Fibroblast of villous mesenchyme (primary cell): ENCODE data around the gene KCNH2. TPM values are rescaled to one million over a fixed set of nuclear protein-coding genes. Genes with fewer than 3 reads are reported as not detected.

ENCODE experiments used
- DNase-seq: peaks from one replicate; pipeline ENCODE4 v3.0.0-alpha.2; 2010; ENCODE audit warnings: low read depth
- H3K4me3 ChIP-seq: 2 replicates; pipeline ENCODE4 v1.5.1; 2011; ENCODE audit warnings: low read depth, mild to moderate bottlenecking, low read length
- CTCF ChIP-seq: IDR thresholded peaks from 2 replicates; pipeline ENCODE4 v1.5.1; 2012; ENCODE audit warnings: low read depth, mild to moderate bottlenecking, low read length; ENCODE audit not compliant: insufficient read depth
- total RNA-seq: library from RNA; depleted of rRNA; stranded (reverse); fragments of >200 nt; gene quantifications from 2 replicates; pipeline ENCODE4 v1.2.3, GENCODE V29; 2012

KCNH2 gene
- total RNA-seq, 1 donor: 2.6 TPM

- TF ChIP-seq CTCF: no peak
- peak; percentile 82 for DNase-seq
- H3K4me3 ChIP-seq: no peak overlapping the region
These were observed 18.1 kb downstream of the KCNH2 start for GRCh38 chr7:150959739-150960734.

- TF ChIP-seq CTCF: no peak
- H3K4me3 ChIP-seq: no peak overlapping the region
- no peak for DNase-seq
These were observed 19.0 kb downstream of the KCNH2 start for GRCh38 chr7:150959081-150959480.

DNA sequence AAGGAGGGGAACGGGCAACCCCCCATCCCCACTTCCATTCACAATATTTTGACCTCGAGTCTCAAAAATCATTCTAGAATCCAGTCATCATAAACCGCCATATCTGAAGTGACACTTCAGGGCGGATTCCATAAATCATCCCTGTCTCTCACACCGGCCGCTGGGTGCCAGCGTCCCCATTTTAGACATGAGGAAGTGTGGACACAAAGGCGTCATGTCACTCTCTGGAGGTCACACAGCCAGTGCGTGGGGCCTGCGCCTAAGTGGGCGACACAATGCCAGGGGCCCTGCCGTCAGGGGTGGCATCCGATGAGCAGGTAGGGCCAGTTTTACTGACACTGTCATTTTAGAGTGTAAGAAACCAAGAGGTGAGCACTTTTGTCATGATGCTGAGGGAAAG lies 19.5 kb downstream of the KCNH2 start:
- no peak for DNase-seq
- no peak for TF ChIP-seq CTCF
- H3K4me3 ChIP-seq: no peak overlapping the region

DNA sequence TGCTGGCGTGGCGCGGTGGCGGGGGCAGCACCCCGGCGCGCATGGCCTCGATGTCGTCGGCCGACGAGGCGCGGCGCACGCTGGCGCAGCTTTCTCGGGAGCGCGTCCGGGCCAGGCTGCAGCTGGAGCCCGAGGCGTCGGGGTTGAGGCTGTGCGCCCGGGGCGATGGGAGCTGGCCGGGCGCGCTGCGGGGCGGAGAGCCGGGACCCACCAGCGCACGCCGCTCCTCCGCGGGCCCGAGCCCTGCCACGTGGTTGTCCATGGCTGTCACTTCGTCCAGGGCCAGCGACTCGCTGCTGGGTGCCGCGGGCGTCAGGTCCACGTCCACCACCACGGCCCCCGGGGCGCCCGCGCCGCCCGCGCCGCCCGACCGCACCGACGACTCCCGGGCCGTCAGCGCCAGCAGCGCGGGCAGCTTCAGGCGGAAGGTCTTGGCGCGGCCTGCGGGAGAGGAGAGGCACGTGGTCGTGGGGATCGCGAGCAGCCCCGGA lies 20.0 kb downstream of the KCNH2 start:
- no peak for TF ChIP-seq CTCF
- no peak for DNase-seq

GRCh38 chr7:150957133-150958020 lies 20.7 kb downstream of the KCNH2 start:
- no peak for TF ChIP-seq CTCF
- DNase-seq: no peak
- H3K4me3 ChIP-seq: no peak overlapping the region

More for the DNA sequence above, 20.0 kb downstream of the KCNH2 start:
- no peak overlapping the region for H3K4me3 ChIP-seq

GRCh38 chr7:150956395-150957132 lies 21.6 kb downstream of the KCNH2 start:
- H3K4me3 ChIP-seq: no peak overlapping the region
- no peak for DNase-seq
- no peak for TF ChIP-seq CTCF
